Psoas muscle (tissue), 8 donors: ENCODE data around the gene LRP1B. TPM values are rescaled to one million over a fixed set of nuclear protein-coding genes. Genes with fewer than 3 reads are reported as not detected.

Source experiments
- ATAC-seq, 4 donors: fragments of 200-7000 bp; cut with Tn5 transposase; one replicate each; pipeline ENCODE4 v1.9.1; 2020; ENCODE audit warnings: moderate library complexity in 3 of 4, mild to moderate bottlenecking in 2 of 4
- DNase-seq, 2 donors: peaks; one replicate each; pipeline ENCODE4 v3.0.0-alpha.2; 2020
- H3K27ac ChIP-seq: fragments of 200-600 bp; one replicate; pipeline ENCODE4 v1.8.0; 2022
- H3K27me3 ChIP-seq, 3 donors: fragments of 200-600 bp in 1 of 3; one replicate each; pipeline versions ENCODE4 v1.6.1 to v1.8.0; 2013 to 2022; ENCODE audit warnings: low read length in 2 of 3, mild to moderate bottlenecking in 2 of 3, moderate library complexity in 1 of 3; ENCODE audit not compliant: insufficient read depth in 3 of 3
- H3K36me3 ChIP-seq, 2 donors: fragments of 200-600 bp in 1 of 2; one replicate each; pipeline versions ENCODE4 v1.6.1 to v1.8.0; 2013 to 2022; ENCODE audit warnings: low read depth in 1 of 2, mild to moderate bottlenecking in 1 of 2, moderate library complexity in 1 of 2; ENCODE audit not compliant: insufficient read depth in 1 of 2
- H3K4me1 ChIP-seq: fragments of 200-600 bp; one replicate; pipeline ENCODE4 v1.8.0; 2022
- H3K4me3 ChIP-seq: fragments of 200-600 bp; one replicate; pipeline ENCODE4 v1.8.0; 2022; ENCODE audit warnings: mild to moderate bottlenecking
- H3K9me3 ChIP-seq: fragments of 200-600 bp; one replicate; pipeline ENCODE4 v1.8.0; 2022
- CTCF ChIP-seq: fragments of 200-600 bp; IDR thresholded peaks from one replicate; pipeline ENCODE4 v1.8.0; 2022; ENCODE audit warnings: antibody characterized with exemption
- WGBS, 3 donors: extraction: QIAGEN DNeasy Blood & Tissue Kit; methylation state at CpG; one replicate each; pipeline versions ENCODE4 v1.1.6 to v1.1.7; 2013; 5-methylcytosine and 5-hydroxymethylcytosine counted together
- intact Hi-C, 2 donors: fragments of 100-400 bp; cut with DNase I; formaldehyde crosslinking; loops; one replicate each; pipeline versions ENCODE4 v1.11.0 to v1.14.2; 2022
- polyA plus RNA-seq, 3 donors: library from polyadenylated mRNA; stranded (reverse); fragments of 200-250 nt; gene quantifications; one replicate each; pipeline ENCODE4 v1.2.3, GENCODE V29; 2013
- total RNA-seq, 4 donors: library from RNA; stranded (reverse); fragmentation: NEBNext Ultra II Directional in 2 of 4; extraction: Animal tissue kit (Norgen Biotek cat#: 25700) in 2 of 4; gene quantifications; one replicate each; pipeline versions ENCODE4 v1.2.1 to v1.2.4, GENCODE V29; 2021 to 2023
- donor health status: healthy with polysubstance abuse.
- donor health status: DM: no; HTN: no; CAD: no; lungs with moderate emphysema.
- donor health status: Bipolar disorder and iron deficiency.
- donor health status: healthy.
- donor health status: DM: yes; HTN: yes; CAD: no.
- donor health status: DM: no; HTN: no; CAD: no.
- donor health status: DM: no; HTN: no; CAD: no.
- donor health status: DM: yes; HTN: yes; CAD: no.

LRP1B gene
- total and polyA plus RNA-seq, 7 donors: 0.33 to 3.3 (median 0.95) TPM

- Histone ChIP-seq H3K27me3 (peaks cover 0 to 3% (median 0%) of the 10 kb centered on the region in 3 donors), H3K27ac (no peak overlapping the region), H3K4me1 (no peaks in the 10 kb centered on the region), H3K9me3 (no peaks in the 10 kb centered on the region), H3K4me3 (no peak overlapping the region), H3K36me3 (no peaks in the 10 kb centered on the region)
- 80 to 82% (median 81%) methylated on average over 7 of the region's 7 CpGs for WGBS, 3 donors
- intact Hi-C loops: no loop called here
- ATAC-seq: no peak
- TF ChIP-seq CTCF: no peak
- DNase-seq: no peak
These were observed 1861.8 kb downstream of the LRP1B start for GRCh38 chr2:140269000-140269399.

GRCh38 chr2:140262908-140263307 lies 1867.9 kb downstream of the LRP1B start:
- TF ChIP-seq CTCF: no peak
- intact Hi-C loops: no loop called here
- H3K36me3 ChIP-seq: no peaks in the 10 kb centered on the region
- no peak for ATAC-seq
- DNase-seq: no peak
- H3K4me1 ChIP-seq: no peaks in the 10 kb centered on the region
- no peak overlapping the region for H3K4me3 ChIP-seq
- no peak overlapping the region for H3K27ac ChIP-seq
- no peaks in the 10 kb centered on the region for H3K27me3 ChIP-seq
- no peaks in the 10 kb centered on the region for H3K9me3 ChIP-seq
- 92 to 96% (median 92%) methylated on average over 6 of the region's 6 CpGs for WGBS, 3 donors

GRCh38 chr2:140257692-140258300 lies 1873.0 kb downstream of the LRP1B start:
- Histone ChIP-seq H3K9me3 (no peaks in the 10 kb centered on the region), H3K27ac (no peak overlapping the region), H3K4me1 (no peaks in the 10 kb centered on the region), H3K27me3 (no peaks in the 10 kb centered on the region), H3K4me3 (no peak overlapping the region), H3K36me3 (no peaks in the 10 kb centered on the region)
- DNase-seq (no peak), ATAC-seq (no peak)
- 67 to 72% (median 71%) methylated on average over 2 of the region's 2 CpGs for WGBS, 3 donors
- intact Hi-C loops: no loop called here
- no peak for TF ChIP-seq CTCF

- Histone ChIP-seq H3K27ac (no peak overlapping the region), H3K4me1 (no peaks in the 10 kb centered on the region), H3K27me3 (no peaks in the 10 kb centered on the region), H3K36me3 (no peaks in the 10 kb centered on the region), H3K9me3 (no peaks in the 10 kb centered on the region), H3K4me3 (no peak overlapping the region)
- TF ChIP-seq CTCF: no peak
- ATAC-seq: no peak
- intact Hi-C loops: no loop called here
- no peak for DNase-seq
- WGBS, 3 donors: 37 to 41% (median 39%) methylated on average over 3 of the region's 3 CpGs
These were observed 1874.7 kb downstream of the LRP1B start for GRCh38 chr2:140256080-140256479.

GRCh38 chr2:140249821-140250220 lies 1881.0 kb downstream of the LRP1B start:
- Histone ChIP-seq H3K27ac (no peak overlapping the region), H3K36me3 (no peaks in the 10 kb centered on the region), H3K27me3 (no peaks in the 10 kb centered on the region), H3K9me3 (no peaks in the 10 kb centered on the region), H3K4me1 (no peaks in the 10 kb centered on the region), H3K4me3 (no peak overlapping the region)
- ATAC-seq (no peak), DNase-seq (no peak)
- no peak for TF ChIP-seq CTCF
- intact Hi-C loops: no loop called here
- WGBS, 3 donors: 42 to 57% (median 54%) methylated on average over 4 of the region's 4 CpGs
